ENCODE results near the gene RGL2. TPM values are rescaled to one million over a fixed set of nuclear protein-coding genes. Genes with fewer than 3 reads are reported as not detected.
"Not testable (repeated sequence)": the region's sequence is repeated elsewhere in the genome, so short reads cannot be mapped to it uniquely, and the experiment has no call there.

The RGL2 gene
- 13.0 and 23.2 TPM in 2 replicates for total RNA-seq

GRCh38 chr6:33298773-33299236 is at the start of gene RGL2:
Gene RGL2 (minus strand): TSS chr6:33298942. CDS start chr6:33298610, 332 bp downstream.
- TF ChIP-seq CTCF (IDR thresholded peaks at IDR 0.05; ENCODE audit: insufficient read depth, low read depth, low read length) = no peak
- peak; percentile 58 for DNase-seq (ENCODE audit: low read depth)
- peak within 1 kb of the TSS; percentile 96 for H3K4me3 ChIP-seq (ENCODE audit: low read depth, low read length)

GRCh38 chr6:33347816-33348215 is 49.1 kb upstream of the RGL2 start:
- DNase-seq (ENCODE audit: low read depth) = no peak
- no peak for TF ChIP-seq CTCF (IDR thresholded peaks at IDR 0.05; ENCODE audit: insufficient read depth, low read depth, low read length)
- no peak overlapping the region for H3K4me3 ChIP-seq (ENCODE audit: low read depth, low read length)

GRCh38 chr6:33346972-33347371 is 48.2 kb upstream of the RGL2 start:
- DNase-seq (ENCODE audit: low read depth) = peak; percentile 48

GRCh38 chr6:33344701-33345697 is 46.3 kb upstream of the RGL2 start:
- peak; percentile 91 for DNase-seq (ENCODE audit: low read depth)
- no peak overlapping the region for H3K4me3 ChIP-seq (ENCODE audit: low read depth, low read length)
- peak; percentile 49 for TF ChIP-seq CTCF (IDR thresholded peaks at IDR 0.05; ENCODE audit: insufficient read depth, low read depth, low read length)

More at GRCh38 chr6:33346972-33347371, 48.2 kb upstream of the RGL2 start:
- H3K4me3 ChIP-seq (ENCODE audit: low read depth, low read length) = not testable (repeated sequence)

- DNase-seq (ENCODE audit: low read depth) = no peak
- TF ChIP-seq CTCF (IDR thresholded peaks at IDR 0.05; ENCODE audit: insufficient read depth, low read depth, low read length) = no peak
- no peak overlapping the region for H3K4me3 ChIP-seq (ENCODE audit: low read depth, low read length)
Observed at GRCh38 chr6:33343953-33344611, 45.3 kb upstream of the RGL2 start.

GRCh38 chr6:33343606-33343952 is 44.8 kb upstream of the RGL2 start:
- not testable (repeated sequence) for DNase-seq (ENCODE audit: low read depth); H3K4me3 ChIP-seq (ENCODE audit: low read depth, low read length)

GRCh38 chr6:33339193-33339592 is 40.5 kb upstream of the RGL2 start:
- DNase-seq (ENCODE audit: low read depth) = no peak
- no peak for TF ChIP-seq CTCF (IDR thresholded peaks at IDR 0.05; ENCODE audit: insufficient read depth, low read depth, low read length)
- no peak overlapping the region for H3K4me3 ChIP-seq (ENCODE audit: low read depth, low read length)

All from fibroblast of villous mesenchyme (primary cell).